Measurements from ENCODE around the gene MMP17.

Gene MMP17

DNA sequence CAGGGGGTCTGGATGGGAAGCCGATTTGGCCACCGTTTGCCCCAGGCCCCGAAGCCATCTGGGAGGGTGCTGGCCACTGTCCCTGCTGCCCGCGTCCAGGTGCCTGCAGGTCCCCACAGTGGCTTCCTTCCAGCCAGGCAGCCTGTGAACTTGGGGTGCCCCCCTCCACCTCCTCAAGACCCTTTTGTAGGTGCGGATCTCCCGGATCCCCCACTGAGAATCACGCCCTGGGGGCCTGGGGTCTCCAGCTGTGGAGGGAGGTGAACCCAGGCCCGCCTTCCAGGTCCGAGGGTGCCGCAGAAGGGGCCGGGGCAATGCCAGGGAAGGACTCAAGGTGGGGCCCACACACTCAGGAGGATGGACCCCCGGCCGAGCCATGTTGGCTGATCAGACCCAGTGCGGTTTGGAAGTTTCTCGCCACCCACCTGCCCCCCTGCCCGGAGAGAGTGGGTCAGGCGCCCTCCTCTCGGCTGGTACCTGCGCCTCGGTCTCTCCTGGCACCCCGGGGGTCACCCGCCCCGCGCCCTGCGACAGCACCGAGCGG, 1.7 kb downstream of the MMP17 start:
- DNase-seq (ENCODE audit: low read depth in 2 of 2) = no peak

DNA sequence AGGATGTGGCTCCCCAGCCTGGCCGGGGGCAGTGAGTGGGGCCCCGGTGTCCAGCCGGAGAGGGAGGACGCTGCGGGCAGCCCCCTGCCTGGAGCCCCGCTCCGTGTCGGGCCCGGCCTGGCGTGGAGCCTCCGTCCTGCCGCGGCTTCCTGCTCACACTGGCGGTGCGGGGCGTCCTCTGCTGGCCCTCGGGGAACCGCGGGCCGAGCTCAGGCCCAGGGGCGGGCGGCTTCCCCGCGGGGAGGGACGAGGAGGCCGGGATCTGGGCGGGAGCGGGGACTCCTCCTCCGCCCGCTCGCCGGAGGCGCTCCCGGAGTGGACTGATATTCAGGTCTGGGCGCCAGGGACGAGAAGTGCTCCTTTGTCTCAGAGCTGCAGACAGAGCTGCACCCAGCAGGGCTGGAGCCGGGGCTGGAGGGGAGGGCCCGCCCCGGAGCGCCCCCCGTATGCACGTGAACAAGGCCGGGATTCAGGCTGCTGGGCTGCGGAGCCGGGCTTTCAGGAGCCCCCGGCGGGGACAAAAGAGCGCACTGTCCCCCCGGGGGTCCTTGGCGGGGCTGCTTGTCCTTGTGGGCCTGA, 2.2 kb downstream of the MMP17 start:
- DNase-seq (ENCODE audit: low read depth in 2 of 2) = peak; percentile 64 to 70

DNA sequence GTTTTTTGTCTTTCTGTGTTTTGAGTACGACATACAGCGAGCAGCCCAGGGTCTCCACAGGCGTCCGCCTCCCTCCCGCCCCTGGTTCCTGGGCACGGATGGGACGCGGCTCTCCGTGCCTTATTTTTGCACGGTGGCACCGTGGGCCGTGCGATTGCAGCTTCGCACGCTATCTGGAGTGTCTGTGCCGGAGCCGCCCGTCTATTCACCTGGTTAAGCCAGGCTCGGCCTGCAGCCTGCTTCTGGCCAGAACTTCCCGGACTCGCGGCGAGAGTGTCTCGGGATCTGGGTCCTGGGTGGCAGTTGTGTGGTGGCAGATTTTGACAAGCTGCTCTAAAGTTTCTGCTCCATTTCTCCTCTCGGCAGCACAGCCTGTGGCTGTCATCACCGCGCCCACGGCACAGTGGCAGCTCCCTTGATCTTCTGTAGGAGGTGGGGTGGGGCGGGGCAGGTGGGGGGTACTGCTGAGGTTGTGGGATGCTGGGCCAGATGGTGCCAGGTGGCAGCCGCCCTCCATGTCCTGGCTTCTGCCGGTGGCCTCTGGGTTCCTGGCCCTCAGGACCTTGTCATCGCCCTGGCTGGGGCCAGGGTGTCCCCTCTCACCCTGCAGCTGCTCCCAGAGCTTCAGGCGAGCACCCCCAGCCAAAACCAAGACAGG, 2.9 kb downstream of the MMP17 start:
- no peak for DNase-seq (ENCODE audit: low read depth in 2 of 2)

DNA sequence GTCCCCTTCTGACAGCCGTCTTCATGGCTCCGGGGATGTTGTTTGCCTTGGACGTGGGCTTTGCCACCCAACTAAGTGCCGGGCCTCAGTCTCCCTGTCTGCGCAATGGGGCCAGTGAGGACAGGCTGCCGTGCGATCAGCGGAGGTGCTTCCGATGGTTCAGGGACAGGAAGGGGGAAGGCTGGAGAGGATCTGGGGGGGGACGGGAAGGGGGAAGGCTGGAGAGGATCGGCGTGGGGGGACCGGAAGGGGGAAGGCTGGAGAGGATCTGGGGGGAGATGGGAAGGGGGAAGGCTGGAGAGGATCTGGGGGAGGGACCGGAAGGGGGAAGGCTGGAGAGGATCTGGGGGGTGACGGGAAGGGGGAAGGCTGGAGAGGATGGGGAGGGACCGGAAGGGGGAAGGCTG, 3.4 kb downstream of the MMP17 start:
- peak; percentile 84 to 87 for DNase-seq (ENCODE audit: low read depth in 2 of 2)

DNA sequence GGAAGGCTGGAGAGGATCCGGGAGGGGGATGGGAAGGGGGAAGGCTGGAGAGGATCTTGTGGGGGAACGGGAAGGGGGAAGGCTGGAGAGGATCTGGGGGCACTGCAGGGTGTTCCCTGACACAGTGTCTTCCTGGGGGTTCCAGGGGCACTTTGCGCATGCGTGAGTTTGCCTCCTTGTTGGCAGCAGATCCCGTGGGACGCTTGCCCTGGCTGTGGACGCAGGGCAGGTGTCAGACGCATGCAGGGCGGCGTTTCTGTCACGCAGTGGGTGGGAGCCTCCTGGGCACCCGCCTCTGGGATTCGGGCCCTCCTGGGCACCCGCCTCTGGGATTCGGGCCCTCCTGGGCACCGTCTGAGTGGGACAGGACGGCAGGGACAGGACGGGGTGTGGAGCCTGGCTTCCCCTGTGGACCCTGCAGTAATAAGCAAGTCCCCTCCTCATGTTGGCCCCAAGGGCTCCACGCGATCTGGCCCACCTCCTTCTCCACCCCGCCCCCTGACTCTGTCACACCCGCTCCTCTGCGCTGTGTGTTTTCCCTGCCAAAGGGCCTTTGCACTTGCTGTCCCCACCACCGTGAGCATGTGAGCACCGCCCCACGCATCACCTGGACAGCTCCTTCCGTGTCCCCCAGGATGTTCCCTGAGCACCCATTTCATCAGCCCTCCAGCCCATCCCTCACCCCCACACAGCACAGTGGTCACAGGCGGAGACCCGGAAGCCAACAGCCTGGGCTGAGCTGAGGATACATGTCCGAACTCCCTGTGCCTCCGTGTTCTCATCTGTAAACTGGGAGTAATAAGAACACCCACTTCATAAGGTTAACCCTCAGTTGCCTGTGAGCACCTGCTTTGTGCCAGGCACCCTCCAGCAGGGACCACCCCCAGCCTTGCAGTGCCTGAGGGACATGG, 4.4 kb downstream of the MMP17 start:
- DNase-seq (ENCODE audit: low read depth in 2 of 2) = no peak

DNA sequence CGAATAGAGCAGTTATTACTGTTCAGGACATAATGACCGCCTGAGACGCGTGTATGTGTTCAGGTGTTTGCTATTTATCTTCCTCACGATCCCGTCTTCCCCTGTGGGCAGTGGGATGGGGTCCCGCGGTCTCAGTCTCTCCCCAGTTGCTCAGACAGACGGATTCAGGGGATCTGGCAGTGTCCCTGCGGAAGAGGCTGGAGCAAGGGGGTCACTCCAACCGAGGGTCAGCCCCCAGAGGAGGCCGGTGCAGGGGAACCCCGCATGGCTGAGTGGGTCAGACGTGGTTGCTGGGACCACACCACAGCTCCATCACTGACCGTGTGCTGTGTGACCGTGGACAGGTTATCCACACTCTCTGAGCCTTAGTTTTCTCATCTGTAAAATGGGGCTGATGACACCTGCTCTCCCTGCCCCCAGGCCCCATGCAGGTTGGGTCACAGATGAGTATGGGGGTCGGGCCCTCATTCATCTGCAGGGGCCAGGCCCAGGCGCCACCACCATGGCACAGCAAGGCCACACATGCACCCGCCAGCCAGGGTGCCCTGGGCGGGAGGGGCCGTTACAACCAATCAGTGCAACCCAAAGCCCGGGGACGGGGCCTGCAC, 5.2 kb downstream of the MMP17 start:
- no peak for DNase-seq (ENCODE audit: low read depth in 2 of 2)

DNA sequence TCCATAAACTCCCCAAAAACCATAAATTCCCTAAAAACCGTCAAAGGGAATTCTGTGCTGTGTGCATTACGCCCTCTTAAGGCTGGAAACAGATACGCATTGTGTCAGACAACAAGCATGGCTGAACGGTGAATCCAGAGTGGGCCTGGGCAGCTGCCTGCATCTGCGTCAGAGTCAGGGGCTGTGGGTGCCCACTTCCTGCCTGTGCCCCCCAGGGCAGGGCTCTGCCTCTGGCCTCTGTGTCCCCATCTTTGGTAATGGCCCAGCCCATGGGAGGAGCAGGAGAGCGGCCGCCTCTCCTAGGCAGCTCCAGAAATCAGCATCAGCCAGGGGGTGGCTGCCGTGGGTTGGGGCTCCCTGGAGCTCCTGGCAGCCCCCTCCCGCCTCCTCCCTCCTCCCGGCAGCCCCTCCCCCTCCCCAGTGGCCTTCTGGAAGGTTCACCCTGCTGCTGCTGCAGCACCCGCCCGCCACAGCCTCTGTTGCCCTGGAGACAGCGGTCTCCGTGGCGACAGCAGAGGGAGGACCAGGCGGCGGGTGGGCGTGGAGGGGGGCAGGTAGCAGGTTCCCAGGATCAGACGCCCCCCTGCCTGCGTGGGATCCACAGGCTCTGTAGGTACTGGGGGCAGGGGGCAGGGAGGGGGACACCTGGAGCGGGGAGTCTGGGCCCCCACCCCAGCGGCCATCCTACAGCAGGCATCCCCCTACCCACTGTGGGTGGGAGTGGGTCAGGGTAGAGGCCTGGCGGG, 5.9 kb downstream of the MMP17 start:
- DNase-seq (ENCODE audit: low read depth in 2 of 2) = no peak

DNA sequence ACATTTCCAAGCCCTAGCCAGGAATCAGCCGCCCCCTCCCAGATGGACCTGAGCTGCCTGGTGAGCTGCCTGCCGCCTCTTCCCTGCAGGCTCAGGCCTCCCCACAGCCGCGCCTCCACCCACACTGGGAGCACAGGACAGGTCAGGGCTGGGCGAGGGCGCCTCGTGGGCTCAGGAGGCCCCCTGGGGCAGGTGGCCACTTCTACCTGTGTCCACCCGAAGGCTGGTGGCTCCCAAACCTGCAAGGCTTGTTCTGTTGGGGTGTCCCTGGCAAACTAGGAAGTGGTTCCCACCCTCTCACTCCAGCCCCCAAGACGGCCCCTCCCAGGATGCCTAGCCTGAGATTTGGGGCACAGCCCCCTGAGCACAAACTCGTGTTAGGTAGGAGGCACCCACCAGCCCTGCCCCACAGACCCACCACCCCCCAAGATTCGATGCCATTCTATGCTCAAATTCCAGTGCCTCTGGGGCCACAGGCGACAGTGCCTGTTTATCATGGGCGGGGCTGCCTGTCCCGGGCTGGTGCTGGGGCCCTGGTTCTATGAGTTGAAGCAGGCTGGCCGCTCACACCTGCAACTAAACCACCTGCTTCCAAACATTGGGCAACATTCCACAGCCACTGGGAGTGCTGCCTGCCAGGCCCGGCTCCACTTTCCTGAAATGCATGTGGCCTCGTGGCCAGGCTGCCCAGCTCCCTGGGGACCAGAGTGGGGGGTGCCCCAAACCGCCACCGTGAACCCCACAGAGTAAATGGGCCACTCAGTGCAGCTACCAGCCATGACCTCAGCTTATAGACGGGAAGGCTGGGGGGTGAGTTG, 6.8 kb downstream of the MMP17 start:
- no peak for DNase-seq (ENCODE audit: low read depth in 2 of 2)

DNA sequence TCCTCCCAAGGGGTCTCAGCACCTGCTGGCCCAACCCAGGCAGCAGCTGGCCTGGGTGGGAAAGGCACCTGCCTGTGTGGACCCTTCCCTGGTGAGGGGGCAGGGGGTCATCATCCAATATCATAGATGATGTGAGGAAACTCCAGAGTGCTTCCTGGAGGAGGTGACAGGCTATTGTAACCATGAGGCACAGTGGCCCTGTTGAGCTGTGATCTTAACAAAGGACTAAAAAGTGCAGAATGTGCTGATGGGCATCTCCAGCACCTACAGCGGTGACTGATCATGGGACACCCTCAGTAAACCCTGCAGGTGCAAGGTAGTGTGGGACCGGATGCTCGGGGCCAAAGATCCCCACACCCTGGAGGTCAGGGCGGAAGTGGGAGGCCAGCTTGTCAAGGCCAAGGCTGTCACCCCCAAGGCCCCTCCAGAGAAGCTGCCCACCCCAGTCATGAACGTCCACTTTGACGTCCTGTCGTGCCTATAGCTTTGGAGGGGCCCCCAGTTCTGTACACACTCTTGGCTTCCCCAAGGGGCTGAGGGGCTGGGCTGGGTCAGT, 7.5 kb downstream of the MMP17 start:
- DNase-seq (ENCODE audit: low read depth in 2 of 2) = no peak

DNA sequence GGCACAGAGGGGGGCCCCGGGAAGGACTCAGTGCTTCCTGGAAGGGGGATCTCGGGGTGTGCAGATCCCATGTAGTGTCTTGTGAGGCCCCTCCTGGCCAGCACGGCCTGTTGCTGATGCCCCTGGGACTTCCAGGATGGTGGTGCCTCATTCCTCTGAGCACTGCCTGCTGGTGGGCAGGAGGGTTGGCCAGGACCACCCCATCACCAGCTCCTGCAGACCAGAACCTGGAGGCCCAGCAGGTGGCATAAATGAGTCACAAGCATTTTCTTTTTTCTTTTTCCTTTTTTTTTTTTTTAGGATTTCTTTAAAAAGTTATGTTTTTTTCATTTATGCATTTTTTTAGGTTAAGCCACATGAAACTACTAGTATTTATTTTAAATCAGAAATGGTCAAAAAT, 8.0 kb downstream of the MMP17 start:
- DNase-seq (ENCODE audit: low read depth in 2 of 2) = no peak

DNA sequence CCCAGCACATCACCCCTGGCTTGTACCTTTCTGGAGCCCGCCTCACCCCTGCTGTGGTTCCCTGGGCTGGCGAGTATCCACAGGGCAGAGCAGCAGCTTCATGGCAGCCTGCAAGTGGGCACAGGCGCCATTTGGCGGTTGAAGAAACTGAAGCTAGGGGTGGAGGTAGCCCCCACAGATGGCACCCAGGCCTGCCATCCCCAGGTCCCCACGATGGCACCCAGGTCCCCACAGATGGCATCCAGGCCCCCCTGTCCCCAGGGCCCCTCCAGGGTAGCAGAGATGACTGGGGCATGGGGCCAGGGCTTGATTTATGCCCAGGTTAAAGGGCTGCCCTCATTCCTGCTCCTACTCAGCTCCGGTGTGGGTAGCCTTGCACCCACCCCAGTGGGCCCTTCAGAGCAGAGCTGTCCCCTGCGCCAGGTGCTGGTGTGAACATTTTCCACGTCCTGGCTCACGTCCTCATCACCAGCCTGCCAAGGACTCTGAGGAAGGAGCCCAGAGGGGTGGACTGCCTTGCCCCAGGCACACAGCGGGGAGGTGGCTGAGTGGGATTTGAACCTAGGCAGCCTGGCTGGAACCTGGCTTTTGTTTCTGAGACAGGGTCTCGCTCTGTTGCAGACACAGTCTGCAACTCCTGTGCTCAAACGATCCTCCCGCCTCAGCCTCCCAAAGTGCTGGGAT, 8.7 kb downstream of the MMP17 start:
- no peak for DNase-seq (ENCODE audit: low read depth in 2 of 2)

DNA sequence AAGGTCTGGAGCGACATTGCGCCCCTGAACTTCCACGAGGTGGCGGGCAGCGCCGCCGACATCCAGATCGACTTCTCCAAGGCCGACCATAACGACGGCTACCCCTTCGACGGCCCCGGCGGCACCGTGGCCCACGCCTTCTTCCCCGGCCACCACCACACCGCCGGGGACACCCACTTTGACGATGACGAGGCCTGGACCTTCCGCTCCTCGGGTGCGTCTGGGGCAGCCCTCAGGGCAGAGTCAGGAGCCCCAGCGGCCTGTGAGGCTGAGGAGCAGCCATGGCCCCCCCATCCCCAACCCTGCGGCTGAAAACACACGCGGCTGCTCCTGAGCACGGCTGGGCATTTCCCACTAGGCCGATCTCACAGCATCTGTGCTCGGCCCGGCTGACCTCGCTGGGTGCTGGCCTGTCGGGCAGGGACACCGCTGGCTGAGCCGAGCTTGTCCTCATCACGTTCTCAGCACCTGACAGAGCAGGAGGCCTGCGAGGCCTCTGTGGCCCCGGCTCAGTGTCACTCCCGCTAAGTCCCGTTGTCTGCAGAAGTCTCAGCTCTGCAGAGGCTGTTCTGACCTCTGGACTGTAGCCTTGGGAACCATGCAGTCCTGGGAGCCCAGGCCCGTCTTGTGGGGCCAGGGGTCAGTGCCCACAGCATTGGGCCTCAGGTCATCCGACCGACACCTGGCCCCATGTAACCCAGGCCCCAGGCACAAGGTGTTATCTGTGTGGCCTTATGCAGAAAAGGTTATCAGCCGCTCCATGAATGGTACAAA, 12.6 kb downstream of the MMP17 start:
- no peak for DNase-seq (ENCODE audit: low read depth in 2 of 2)

DNA sequence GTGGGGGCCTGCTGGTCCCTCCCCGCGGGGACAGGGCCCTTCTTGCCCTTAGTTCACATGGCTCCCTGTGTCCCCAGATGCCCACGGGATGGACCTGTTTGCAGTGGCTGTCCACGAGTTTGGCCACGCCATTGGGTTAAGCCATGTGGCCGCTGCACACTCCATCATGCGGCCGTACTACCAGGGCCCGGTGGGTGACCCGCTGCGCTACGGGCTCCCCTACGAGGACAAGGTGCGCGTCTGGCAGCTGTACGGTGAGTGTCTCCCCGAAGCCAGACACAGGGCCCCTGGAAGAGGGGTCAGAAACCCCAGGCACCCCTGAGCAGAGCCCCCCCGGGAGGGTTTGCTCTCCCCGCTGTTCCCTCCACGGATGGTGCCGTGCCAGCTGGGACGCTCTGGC, 13.4 kb downstream of the MMP17 start:
- DNase-seq (ENCODE audit: low read depth in 2 of 2) = no peak

DNA sequence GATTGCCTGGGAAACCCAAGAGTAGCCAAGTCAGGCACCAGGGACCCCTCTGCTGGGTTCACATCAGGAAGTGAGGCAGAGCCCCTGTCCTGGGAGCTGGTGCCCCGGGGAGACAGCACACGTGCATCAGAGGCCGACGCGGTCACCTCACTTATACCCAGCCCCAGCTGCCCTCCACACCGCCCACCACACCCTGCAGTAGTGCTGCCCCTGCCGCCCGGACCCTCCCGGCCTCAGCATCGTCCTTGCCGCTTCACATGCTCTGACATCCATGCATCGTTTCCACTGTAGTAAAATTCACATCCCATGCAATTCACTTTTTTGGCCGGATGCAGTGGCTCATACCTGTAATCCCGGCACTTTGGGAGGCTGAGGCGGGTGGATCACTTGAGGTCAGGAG, 14.0 kb downstream of the MMP17 start:
- no peak for DNase-seq (ENCODE audit: low read depth in 2 of 2)

DNA sequence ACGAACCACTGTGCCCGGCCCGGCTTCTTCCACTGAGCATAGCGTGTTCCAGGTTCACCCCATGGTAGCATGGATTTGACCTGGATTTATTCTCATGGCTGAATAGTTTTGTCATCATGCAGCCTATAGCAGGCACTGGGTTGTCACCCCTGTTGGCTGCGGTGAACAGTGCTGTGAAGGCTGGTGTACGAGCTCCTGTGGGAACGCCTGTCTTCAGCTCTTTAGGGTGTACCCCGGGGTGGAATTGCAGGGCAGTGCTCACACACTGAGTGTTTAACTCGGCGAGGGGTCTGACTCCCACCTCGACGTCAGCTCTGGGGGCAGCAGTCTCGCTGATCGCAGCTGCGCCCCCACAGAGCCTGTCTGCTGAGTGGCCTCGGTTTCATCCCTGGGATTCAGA, 15.3 kb downstream of the MMP17 start:
- DNase-seq (ENCODE audit: low read depth in 2 of 2) = no peak

DNA sequence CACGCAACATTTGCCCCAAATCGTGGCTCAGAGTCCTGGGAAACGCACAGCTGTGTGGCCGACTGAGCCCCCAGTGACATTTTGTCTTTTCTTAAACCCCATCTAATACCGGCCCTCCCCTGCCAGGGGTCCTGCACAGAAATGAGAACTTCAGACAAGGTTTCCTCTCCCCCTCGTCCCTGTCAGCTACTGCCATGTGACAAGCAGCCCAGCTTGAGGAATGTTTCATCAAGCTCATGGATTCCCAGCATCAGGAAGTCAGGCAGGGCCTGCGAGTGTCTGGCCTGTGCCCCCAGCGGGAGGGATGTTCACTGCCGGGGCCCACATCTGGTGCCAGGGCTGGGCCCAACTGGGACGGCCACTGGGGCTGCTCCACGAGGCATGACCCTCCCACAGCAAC, 15.9 kb downstream of the MMP17 start:
- no peak for DNase-seq (ENCODE audit: low read depth in 2 of 2)

DNA sequence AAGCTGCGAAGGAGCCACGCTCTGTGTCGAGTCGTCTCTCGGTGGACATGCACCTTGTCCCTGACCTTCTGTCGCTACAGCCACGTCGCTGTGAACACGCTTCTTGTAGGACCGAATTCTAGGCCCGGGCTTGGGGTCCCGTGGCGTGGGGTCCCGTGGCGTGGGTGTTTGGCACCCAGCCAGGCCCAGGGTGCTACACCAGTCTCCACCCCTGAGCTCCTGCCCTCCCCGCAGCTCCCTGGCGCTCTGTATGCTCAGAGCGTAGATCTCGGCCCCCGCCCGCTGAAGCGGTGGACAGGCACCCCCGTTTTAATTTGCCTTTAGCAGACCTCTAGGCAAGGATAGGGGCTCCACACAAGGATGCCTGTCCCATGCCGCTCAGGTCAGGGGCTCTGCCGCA, 16.5 kb downstream of the MMP17 start:
- DNase-seq (ENCODE audit: low read depth in 2 of 2) = no peak

DNA sequence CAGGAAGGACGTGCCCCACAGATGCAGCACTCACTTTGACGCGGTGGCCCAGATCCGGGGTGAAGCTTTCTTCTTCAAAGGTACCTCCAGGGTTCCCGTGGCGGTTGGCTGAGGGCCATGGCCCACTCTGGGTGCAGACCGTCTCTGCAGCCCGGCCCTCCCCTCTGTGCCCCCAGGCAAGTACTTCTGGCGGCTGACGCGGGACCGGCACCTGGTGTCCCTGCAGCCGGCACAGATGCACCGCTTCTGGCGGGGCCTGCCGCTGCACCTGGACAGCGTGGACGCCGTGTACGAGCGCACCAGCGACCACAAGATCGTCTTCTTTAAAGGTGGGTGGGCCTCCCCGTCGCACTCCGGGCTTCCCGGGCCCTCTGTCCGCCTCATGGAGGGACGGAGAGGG, 16.9 kb downstream of the MMP17 start:
- no peak for DNase-seq (ENCODE audit: low read depth in 2 of 2)

DNA sequence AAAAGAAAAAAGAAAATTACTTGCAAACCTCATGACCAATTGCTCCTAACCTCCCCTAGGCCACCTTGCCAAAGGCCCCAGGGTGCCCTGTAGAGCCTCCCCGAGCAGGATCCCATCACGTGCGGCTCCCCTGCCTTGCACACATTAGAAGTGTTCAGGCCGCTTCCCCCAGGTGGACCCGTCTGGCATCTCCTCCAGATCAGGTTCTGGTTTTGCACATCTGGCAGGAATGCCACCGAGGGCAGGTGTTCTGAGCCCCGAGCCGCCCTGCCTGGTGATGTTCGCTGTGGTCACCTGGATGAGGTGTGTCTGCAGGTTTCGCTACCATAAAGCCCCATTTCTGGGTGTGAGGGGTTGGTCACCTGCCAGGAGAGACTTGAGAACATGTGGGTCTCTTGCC, 19.3 kb downstream of the MMP17 start:
- no peak for DNase-seq (ENCODE audit: low read depth in 2 of 2)

Measured in fibroblast of skin of left quadriceps (primary cell).